GM18526 (cell line): Measurements from ENCODE around the gene FOXO4.

Source experiments
- POLR2A ChIP-seq: IDR thresholded peaks from 3 replicates; pipeline ENCODE4 v1.6.1; 2011; ENCODE audit not compliant: insufficient read length; ENCODE audit errors: extremely low read depth

Gene FOXO4

GRCh38 chrX:71091263-71091662 lies 4.4 kb upstream of the FOXO4 start:
- no peak for TF ChIP-seq POLR2A

GRCh38 chrX:71095033-71095432 lies 618 bp upstream of the FOXO4 start:
- no peak for TF ChIP-seq POLR2A

- TF ChIP-seq POLR2A: no peak
Observed at GRCh38 chrX:71095981-71096759, 519 bp downstream of the FOXO4 start.

- no peak for TF ChIP-seq POLR2A
Observed at GRCh38 chrX:71096760-71097032, 1.0 kb downstream of the FOXO4 start.

GRCh38 chrX:71098302-71098701 lies 2.7 kb downstream of the FOXO4 start:
- TF ChIP-seq POLR2A: no peak

- no peak for TF ChIP-seq POLR2A
Observed at GRCh38 chrX:71098951-71099506, 3.4 kb downstream of the FOXO4 start.

- no peak for TF ChIP-seq POLR2A
Observed at GRCh38 chrX:71099736-71100135, 4.1 kb downstream of the FOXO4 start.

GRCh38 chrX:71100581-71101505 lies 5.2 kb downstream of the FOXO4 start:
- no peak for TF ChIP-seq POLR2A

GRCh38 chrX:71102292-71102691 lies 6.6 kb downstream of the FOXO4 start:
- no peak for TF ChIP-seq POLR2A

- peak; percentile 31 for TF ChIP-seq POLR2A
Observed at GRCh38 chrX:71103110-71103983, 7.7 kb downstream of the FOXO4 start.

GRCh38 chrX:71105628-71106027 lies 10.0 kb downstream of the FOXO4 start:
- TF ChIP-seq POLR2A: no peak

- TF ChIP-seq POLR2A: no peak
Observed at GRCh38 chrX:71106427-71106826, 10.8 kb downstream of the FOXO4 start, which contains the start of gene CXorf65. Gene CXorf65, minus strand, starts transcription at chrX:71106740. Its CDS starts 184 bp downstream, at chrX:71106556.

- TF ChIP-seq POLR2A: no peak
Observed at GRCh38 chrX:71107245-71107644, 11.6 kb downstream of the FOXO4 start.

GRCh38 chrX:71107762-71108360 lies 12.2 kb downstream of the FOXO4 start:
- no peak for TF ChIP-seq POLR2A

- no peak for TF ChIP-seq POLR2A
Observed at GRCh38 chrX:71109051-71109450, 13.4 kb downstream of the FOXO4 start.
